Ishikawa (cell line): Measurements from ENCODE around the gene INSYN2B.

Source experiments
- CEBPB ChIP-seq: IDR thresholded peaks from 2 replicates; pipeline ENCODE4 v1.6.1; 2012
- CREB1 ChIP-seq: IDR thresholded peaks from 2 replicates; pipeline ENCODE4 v1.6.1; 2012; ENCODE audit warnings: low read depth
- EGR1 ChIP-seq: IDR thresholded peaks from 2 replicates; pipeline ENCODE4 v1.6.1; 2012
- EP300 ChIP-seq: IDR thresholded peaks from 2 replicates; pipeline ENCODE4 v1.6.1; 2012; ENCODE audit warnings: borderline replicate concordance
- FOXM1 ChIP-seq: IDR thresholded peaks from 2 replicates; pipeline ENCODE4 v1.6.1; 2012; ENCODE audit warnings: low read depth, borderline replicate concordance
- NFIC ChIP-seq: IDR thresholded peaks from 2 replicates; pipeline ENCODE4 v1.6.1; 2012
- RAD21 ChIP-seq: IDR thresholded peaks from 2 replicates; pipeline ENCODE4 v1.6.1; 2012; ENCODE audit warnings: low read depth
- REST ChIP-seq: IDR thresholded peaks from 2 replicates; pipeline ENCODE4 v1.6.1; 2012; ENCODE audit warnings: low read depth, mild to moderate bottlenecking
- TAF1 ChIP-seq: IDR thresholded peaks from 2 replicates; pipeline ENCODE4 v1.6.1; 2012; ENCODE audit warnings: low read depth, mild to moderate bottlenecking
- TCF12 ChIP-seq: IDR thresholded peaks from 2 replicates; pipeline ENCODE4 v1.6.1; 2012; ENCODE audit warnings: low read depth
- TEAD4 ChIP-seq: IDR thresholded peaks from 2 replicates; pipeline ENCODE4 v1.6.1; 2012
- YY1 ChIP-seq: IDR thresholded peaks from 2 replicates; pipeline ENCODE4 v1.6.1; 2012; ENCODE audit warnings: low read depth
- ZBTB7A ChIP-seq: IDR thresholded peaks from 2 replicates; pipeline ENCODE4 v1.6.1; 2012; ENCODE audit warnings: low read depth
- TF ChIP-seq, protein P1 (sequence below): IDR thresholded peaks from 2 replicates; pipeline ENCODE4 v1.6.1; 2012
- TF ChIP-seq, protein P2 (sequence below): IDR thresholded peaks from 2 replicates; pipeline ENCODE4 v1.6.1; 2012

The INSYN2B gene

DNA sequence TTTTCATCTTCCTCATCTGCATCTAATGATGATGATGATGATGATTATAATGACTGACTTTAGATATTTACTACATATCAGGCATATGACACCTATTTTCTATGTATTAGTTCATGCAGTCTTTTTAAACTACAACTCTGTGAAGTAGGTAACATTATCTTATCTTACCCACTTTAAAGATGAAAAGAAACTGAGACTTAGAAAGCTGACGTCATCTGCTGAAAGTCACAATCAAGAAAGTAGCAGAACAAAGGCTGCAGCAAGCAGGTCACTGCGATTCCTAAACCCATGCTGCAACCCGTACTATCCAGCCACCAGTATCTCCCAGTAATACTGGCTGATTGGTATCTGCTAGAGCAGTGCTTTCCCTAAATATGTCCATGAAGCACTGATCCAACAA lies 40.1 kb upstream of the INSYN2B start:
- TF ChIP-seq EGR1: no peak
- TF ChIP-seq TCF12: no peak

GRCh38 chr5:170012622-170013021 lies 32.3 kb upstream of the INSYN2B start:
- TF ChIP-seq RAD21 (no peak), EGR1 (no peak), TEAD4 (no peak), TCF12 (no peak), YY1 (no peak), CREB1 (no peak), REST (no peak), EP300 (no peak), NFIC (no peak), CEBPB (no peak), FOXM1 (no peak)
- TF ChIP-seq, protein P1, sequence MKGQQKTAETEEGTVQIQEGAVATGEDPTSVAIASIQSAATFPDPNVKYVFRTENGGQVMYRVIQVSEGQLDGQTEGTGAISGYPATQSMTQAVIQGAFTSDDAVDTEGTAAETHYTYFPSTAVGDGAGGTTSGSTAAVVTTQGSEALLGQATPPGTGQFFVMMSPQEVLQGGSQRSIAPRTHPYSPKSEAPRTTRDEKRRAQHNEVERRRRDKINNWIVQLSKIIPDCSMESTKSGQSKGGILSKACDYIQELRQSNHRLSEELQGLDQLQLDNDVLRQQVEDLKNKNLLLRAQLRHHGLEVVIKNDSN: no peak
- TF ChIP-seq, protein P2, sequence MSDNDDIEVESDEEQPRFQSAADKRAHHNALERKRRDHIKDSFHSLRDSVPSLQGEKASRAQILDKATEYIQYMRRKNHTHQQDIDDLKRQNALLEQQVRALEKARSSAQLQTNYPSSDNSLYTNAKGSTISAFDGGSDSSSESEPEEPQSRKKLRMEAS: no peak

DNA sequence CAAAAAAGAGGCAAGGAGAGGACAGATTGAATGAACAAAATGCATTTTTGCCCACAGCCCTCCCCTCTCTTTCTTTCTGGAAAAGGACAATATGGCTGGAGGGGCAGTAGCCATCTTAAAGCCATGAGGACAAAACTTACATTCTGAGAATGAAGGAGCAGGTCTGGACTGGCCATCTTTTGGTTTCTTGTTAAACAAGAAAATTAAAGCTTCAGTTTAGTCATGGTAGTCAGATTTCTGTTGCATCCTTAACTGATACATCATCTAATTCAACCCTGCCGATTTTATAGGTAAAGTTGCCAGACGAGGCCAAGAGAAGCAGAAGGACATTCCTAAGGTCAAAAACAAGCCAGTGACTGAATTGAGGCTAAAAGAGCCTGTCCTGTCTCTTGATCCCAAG lies 31.5 kb upstream of the INSYN2B start:
- TF ChIP-seq, protein P2: no peak
- TF ChIP-seq EP300 (no peak), FOXM1 (no peak), TCF12 (no peak), CEBPB (no peak), RAD21 (no peak), YY1 (no peak), EGR1 (no peak), CREB1 (no peak), NFIC (no peak), TAF1 (no peak), ZBTB7A (no peak)
- TF ChIP-seq, protein P1: no peak

DNA sequence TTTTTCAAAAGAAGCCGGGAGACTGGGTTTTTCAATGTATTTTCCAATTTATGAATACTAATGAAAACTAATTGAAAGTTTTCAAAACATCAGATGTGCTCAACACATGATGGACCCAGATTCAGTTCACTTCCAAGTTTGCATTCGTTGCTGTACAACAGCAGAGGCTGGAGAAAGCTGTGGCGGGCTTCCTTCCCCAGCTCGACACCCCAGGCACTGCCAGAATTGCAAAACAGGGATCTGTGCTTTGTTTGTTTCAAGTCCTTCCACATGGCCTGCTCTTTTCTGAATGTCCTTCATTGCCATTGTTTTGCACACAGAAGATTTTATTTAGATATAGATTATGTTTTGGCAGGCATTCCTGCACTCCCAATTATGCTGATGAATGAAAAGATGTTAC lies 30.3 kb upstream of the INSYN2B start:
- TF ChIP-seq YY1 (no peak), CEBPB (no peak), RAD21 (no peak), ZBTB7A (no peak), EGR1 (no peak), TCF12 (no peak), CREB1 (no peak), FOXM1 (no peak), TAF1 (no peak), NFIC (no peak), EP300 (no peak), TEAD4 (no peak), REST (no peak)
- TF ChIP-seq, protein P1: no peak
- TF ChIP-seq, protein P2: no peak

- TF ChIP-seq RAD21: no peak
- no peak for TF ChIP-seq EP300
- TF ChIP-seq FOXM1: no peak
- TF ChIP-seq REST: no peak
- no peak for TF ChIP-seq EGR1
Observed at GRCh38 chr5:170008376-170008775, 28.1 kb upstream of the INSYN2B start.
